Stomach (tissue), 4 donors: Measurements from ENCODE around the gene PLPPR3.

Experiments used
- CTCF ChIP-seq, 7 experiments: fragments of 450-650 bp in 4 of 7; fragments of 200-600 bp in 3 of 7; sonication (generic) in 3 of 7; IDR thresholded peaks; one replicate each; pipeline ENCODE4 v1.5.1; 2016 to 2019; ENCODE audit warnings: antibody characterized with exemption in 7 of 7, control low read depth in 2 of 7, mild to moderate bottlenecking in 1 of 7
- EP300 ChIP-seq: sonication (generic); formaldehyde crosslinking; IDR thresholded peaks from one replicate; pipeline ENCODE4 v1.6.1; 2017; ENCODE audit warnings: antibody characterized with exemption
- POLR2A ChIP-seq, 4 donors: fragments of 450-650 bp; IDR thresholded peaks; one replicate each; pipeline ENCODE4 v1.6.1; 2016; ENCODE audit warnings: antibody characterized with exemption in 4 of 4, control low read depth in 2 of 4, mild to moderate bottlenecking in 1 of 4, moderate library complexity in 1 of 4
- POLR2AphosphoS5 ChIP-seq, 3 donors: sonication (generic); formaldehyde crosslinking; IDR thresholded peaks; one replicate each; pipeline ENCODE4 v1.6.1; 2016; ENCODE audit warnings: antibody characterized with exemption in 3 of 3

GRCh38 chr19:793806-794205 is 27.9 kb downstream of the PLPPR3 start:
- TF ChIP-seq CTCF (IDR thresholded peaks at IDR 0.05) (no peak), POLR2AphosphoS5 (IDR thresholded peaks at IDR 0.05) (no peak), POLR2A (IDR thresholded peaks at IDR 0.05) (no peak), EP300 (no peak)
